ENCODE measurements around the gene RAX2. TPM values are rescaled to one million over a fixed set of nuclear protein-coding genes. Genes with fewer than 3 reads are reported as not detected.
"Not testable (repeated sequence)": the region's sequence is repeated elsewhere in the genome, so short reads cannot be mapped to it uniquely, and the experiment has no call there.

RAX2 gene
- total RNA-seq, 1 donor from 2014 or later = not detected

- ATAC-seq = no peak
- no peak for DNase-seq (ENCODE audit: low spot score)
These were observed 7.1 kb upstream of the RAX2 start for GRCh38 chr19:3778899-3779723.

- DNase-seq (ENCODE audit: low spot score) = no peak
- no peak for ATAC-seq
These were observed 6.3 kb upstream of the RAX2 start for GRCh38 chr19:3778104-3778867.

DNA sequence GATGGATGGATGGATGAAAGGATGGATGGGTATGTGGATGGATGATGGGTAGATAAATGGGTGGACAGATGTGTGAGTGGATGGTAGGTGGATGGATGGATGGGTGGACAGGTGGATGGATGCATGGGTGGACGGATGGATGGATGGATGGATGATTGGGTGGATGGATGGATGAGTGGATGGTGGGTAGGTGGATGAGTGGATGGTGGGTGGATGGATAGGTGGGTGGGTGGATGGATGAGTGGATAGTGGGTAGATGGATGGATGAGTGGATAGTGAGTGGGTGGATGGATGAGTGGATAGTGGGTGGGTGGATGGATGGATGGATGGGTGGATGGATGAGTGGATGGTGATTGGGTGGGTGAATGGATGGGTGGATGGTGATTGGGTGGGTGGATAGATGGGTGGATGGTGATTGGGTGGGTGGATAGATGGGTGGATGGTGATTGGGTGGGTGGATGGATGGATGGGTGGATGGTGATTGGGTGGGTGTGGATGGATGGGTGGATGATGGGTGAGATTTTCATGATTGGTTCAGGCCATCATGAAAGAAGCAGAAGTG, 4.5 kb upstream of the RAX2 start:
- ATAC-seq = no peak

GRCh38 chr19:3775831-3776230, 3.8 kb upstream of the RAX2 start:
- no peak for ATAC-seq
- no peak for DNase-seq (ENCODE audit: low spot score)

More for the DNA sequence above, 4.5 kb upstream of the RAX2 start:
- DNase-seq (ENCODE audit: low spot score) = no peak

- no peak for ATAC-seq
- no peak for DNase-seq (ENCODE audit: low spot score)
These were observed 3.3 kb upstream of the RAX2 start for GRCh38 chr19:3775374-3775711.

GRCh38 chr19:3774621-3775373, 2.8 kb upstream of the RAX2 start:
- DNase-seq (ENCODE audit: low spot score) = no peak

DNA sequence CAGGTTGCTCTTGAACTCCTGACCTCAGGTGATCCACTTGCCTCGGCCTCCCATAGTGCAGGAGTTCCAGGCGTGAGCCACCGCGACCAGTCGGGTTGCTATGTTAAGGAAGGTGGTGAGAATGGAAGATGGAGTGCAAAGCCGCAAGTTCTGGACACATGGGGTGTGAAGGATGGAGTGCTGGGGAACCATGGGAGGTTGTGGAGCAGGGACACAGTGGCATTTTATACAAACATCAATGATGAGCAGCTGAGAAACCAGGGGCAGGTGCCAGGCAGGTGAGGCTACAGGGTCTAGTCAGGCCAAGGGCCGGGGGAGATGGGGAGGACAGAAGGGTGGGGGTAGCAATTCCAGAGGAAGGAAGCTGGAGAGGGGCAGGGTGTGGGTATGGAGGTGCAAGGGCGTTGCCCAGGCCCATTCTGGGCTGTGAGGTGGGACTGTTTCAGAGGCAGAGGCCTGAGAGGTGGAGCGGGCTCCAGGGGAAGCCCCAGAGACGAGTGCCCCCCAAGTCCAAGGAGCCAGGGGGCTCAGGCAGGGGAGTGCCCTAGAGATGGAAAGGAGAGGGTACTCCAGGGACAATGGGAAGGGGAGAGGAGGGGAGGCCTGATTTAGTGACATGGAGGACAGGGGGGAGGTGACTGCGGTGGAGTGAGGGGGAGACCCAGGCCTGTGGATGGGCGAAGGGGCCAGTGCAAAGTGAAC, 1.9 kb upstream of the RAX2 start:
- no peak for ATAC-seq
- DNase-seq (ENCODE audit: low spot score) = no peak

More at GRCh38 chr19:3774621-3775373, 2.8 kb upstream of the RAX2 start:
- ATAC-seq = no peak

DNA sequence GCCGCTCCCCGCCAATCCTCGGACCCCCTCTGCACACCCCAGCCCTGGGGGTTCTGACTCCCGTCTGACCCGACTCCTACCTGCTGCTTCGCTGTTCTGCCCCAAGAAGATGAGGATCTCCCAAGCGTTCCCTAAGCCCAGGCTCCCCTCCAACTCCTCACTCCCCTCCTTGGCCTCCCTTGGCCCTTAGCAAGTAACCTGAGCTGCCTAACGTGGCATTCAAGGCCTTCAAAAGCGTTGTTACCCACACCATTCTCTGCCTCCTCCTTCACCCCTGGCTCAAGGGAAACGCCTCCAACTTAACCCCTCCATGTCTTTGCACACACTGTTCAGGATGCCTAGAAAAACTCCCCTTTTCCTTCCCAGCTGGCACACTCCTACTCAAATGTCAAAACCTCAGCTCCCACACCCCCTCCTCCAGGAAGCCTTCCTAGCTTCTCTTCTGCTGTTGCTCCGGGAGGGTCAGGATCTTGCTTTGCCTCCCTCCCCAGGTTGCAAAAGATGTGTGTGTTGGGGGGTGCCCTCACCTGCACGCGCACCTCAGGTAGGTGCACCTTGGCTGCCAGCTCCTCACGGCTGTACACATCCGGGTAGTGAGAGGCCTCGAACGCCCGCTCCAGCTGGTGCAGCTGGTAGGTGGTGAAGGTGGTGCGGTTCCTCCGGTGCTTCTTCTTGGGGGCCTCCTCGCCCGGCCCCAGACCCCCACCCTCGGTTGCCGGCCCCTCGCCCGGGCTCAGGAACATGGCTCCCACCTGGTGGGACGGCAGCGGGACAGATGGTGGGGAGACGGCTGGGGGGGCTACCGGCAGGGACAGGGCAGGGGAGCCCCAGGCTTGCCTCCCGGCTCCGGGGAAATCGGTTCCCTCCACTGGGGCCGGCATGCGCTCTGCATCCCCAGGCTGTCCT, 775 bp downstream of the RAX2 start:
- no peak for DNase-seq (ENCODE audit: low spot score)
- ATAC-seq = no peak

- ATAC-seq = no peak
These were observed 1.7 kb downstream of the RAX2 start for GRCh38 chr19:3770136-3770999.

DNA sequence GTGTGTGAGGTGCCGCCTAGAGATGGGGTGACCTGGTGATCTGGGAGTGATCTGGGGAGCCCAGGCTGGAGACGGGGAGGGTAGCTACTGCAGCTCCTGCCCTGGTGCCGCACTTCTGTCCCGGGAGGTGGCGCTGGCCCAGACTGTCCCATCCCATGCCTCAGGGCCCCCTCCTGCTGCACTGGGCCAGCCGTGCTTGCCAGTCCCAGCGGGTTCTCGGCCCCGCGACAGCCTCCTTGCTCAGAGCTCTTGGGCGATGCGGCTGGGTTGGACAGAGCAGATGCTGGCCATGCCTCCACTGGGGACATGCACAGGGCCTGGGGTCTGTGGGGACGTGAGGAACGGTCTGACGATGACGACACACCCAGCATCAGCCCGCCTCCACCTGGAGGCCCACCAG, 2.5 kb downstream of the RAX2 start:
- ATAC-seq (no peak), DNase-seq (ENCODE audit: low spot score) (no peak)

More at GRCh38 chr19:3770136-3770999, 1.7 kb downstream of the RAX2 start:
- no peak for DNase-seq (ENCODE audit: low spot score)

DNA sequence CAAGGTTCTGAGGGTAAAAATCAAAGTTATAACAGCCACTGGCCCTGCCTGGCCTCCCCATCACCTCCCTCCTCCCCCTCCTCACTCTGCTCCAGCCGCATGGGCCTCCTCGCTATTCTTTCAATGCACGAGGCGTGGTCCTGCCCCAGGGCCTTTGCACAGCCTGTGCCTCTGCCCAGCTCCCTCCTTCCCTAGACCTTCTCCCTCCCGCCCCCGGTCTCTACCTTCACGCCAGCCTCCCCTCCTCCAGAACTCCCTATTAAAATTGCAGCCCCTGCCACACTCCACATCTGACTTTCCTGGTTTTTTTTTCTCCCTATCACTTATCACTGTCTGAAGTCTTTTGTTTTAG, 3.3 kb downstream of the RAX2 start:
- DNase-seq (ENCODE audit: low spot score) = no peak
- ATAC-seq = no peak

DNA sequence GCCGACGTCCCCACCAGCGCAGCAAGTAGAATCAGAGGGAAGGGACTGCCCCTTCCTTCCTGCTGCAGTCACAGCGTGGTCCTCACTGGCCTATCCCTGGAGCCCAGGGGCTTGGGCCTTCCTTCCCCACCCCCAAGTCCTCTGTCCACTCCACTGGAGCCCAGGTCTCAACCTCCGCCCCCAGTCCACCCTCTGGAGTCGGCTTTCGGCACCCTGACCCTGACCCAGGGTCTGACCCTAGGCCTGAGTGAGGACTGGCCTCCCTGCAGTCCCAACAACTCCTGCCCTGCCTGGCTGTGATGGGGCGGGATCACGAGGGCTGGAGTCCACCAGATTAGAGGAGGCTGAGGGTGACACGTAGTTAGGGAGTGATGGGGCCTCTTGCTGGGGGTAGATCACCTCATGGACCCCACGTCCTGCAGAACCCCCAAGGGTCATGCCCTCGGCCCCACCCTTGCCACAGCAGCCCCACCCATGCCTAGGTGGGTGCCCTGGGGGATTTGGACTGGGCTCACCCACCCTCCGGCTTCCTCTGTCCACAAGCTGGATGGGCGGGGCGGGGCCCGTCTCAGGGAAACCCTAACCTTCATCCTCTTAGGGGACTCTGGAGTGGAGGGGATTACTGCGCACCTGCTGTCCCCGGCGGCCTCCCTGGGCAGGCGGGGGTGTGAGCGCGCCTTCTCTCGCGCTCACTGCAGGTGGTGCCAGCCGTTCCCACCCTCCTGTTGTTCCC, 3.8 kb downstream of the RAX2 start:
- no peak for ATAC-seq
- DNase-seq (ENCODE audit: low spot score) = no peak

GRCh38 chr19:3767050-3767449, 5.0 kb downstream of the RAX2 start:
- no peak for ATAC-seq
- no peak for DNase-seq (ENCODE audit: low spot score)

GRCh38 chr19:3766520-3766919, 5.5 kb downstream of the RAX2 start:
- no peak for DNase-seq (ENCODE audit: low spot score)
- no peak for ATAC-seq

DNA sequence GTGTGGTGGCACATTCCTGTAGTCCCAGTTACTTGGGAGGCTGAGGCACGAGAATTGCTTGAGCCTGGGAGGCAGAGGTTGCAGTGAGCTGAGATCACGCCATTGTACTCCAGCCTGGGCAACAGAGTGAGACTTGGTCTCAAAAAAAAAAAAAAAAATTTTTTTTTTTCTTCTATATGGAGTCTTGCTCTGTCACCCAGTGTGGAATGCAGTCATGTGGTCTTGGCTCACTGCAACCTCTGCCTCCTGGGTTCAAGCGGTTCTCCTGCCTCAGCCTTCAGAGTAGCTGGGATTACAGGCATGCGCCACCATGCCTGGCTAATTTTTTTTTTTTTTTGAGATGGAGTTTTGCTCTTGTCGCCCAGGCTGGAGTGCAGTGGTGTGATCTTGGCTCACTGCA, 6.3 kb downstream of the RAX2 start:
- not testable (repeated sequence) for DNase-seq (ENCODE audit: low spot score); ATAC-seq

DNA sequence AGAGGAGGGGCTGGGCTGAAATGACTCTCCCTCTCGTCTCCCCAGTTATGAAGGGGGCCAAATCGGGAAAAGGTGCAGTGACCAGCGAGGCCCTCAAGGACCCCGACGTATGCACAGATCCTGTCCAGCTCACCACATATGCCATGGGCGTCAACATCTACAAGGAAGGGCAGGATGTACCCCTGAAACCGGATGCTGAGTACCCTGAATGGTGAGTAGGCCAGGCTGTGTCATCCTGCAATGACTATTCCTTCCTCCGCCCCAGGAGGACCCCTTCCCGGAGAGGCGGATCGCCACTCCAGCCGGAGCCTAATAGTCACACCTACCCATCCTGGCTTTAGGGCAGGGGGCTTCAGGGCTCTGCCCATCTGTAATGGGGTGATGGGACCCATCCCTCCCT, 6.9 kb downstream of the RAX2 start:
- no peak for DNase-seq (ENCODE audit: low spot score)
- ATAC-seq = no peak

DNA sequence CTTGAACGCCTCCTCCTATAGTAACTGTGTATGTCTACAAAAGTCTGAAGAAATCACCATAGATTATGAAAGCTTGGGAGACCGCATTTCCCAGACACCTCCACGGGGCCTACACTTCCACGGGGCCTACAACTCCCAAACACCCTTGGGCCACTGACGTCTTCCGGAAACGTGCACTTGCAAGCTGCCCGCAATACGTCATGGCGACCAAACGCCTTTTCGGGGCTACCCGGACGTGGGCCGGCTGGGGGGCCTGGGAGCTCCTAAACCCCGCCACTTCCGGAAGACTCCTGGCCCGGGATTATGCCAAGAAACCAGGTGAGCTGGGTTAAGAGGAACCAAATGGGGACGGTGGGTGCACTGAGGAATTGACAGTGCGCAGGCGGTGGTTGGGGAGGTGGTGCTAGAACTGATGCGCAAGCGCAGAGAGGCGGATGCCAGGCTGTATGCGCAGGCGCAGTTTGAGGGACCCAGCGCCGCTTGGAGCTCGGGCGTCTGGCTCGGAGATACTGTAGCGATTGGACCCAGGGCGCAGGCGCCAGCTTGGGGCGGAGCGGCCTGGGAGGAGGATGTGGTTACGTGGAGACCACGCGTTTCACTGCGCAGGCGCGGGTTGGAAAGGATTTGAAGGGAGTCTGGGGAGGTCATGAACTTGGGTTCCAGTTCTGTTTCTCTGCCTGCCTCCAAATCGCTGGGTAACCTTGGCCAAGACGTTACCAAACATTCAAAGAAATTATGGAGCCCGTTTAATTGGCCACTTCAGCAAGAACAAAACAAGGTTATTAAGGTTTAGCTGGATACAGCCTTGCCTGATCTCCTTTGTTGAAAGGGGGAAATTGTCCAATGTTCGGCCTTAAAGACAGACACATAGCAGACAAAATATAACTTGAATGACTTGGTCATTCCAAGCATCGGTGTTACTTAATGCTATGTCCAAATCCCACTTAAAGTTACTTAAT, 9.2 kb downstream of the RAX2 start, which contains the start of gene MRPL54:
MRPL54 (plus strand) TSS at position 182 of the 959 bp plus-strand sequence; CDS start at position 201, 19 bp downstream.
- ATAC-seq (peak; percentile 87), DNase-seq (ENCODE audit: low spot score) (peak; percentile 100)

Measured in left lobe of liver (tissue), 2 donors.